Upper lobe of left lung (tissue), 4 donors: ENCODE results near the gene BEGAIN.

Source experiments
- CTCF ChIP-seq, 6 experiments: fragments of 450-650 bp in 4 of 6; fragments of 200-600 bp in 2 of 6; sonication (generic) in 2 of 6; IDR thresholded peaks; one replicate each; pipeline ENCODE4 v1.5.1; 2016 to 2019; ENCODE audit warnings: antibody characterized with exemption in 6 of 6
- POLR2A ChIP-seq, 4 donors: fragments of 450-650 bp; IDR thresholded peaks; one replicate each; pipeline ENCODE4 v1.5.1; 2016 to 2017; ENCODE audit warnings: antibody characterized with exemption in 4 of 4, mild to moderate bottlenecking in 2 of 4
- POLR2AphosphoS5 ChIP-seq, 2 donors: sonication (generic); formaldehyde crosslinking; IDR thresholded peaks; one replicate each; pipeline ENCODE4 v1.5.1; 2017; ENCODE audit warnings: antibody characterized with exemption in 2 of 2

DNA sequence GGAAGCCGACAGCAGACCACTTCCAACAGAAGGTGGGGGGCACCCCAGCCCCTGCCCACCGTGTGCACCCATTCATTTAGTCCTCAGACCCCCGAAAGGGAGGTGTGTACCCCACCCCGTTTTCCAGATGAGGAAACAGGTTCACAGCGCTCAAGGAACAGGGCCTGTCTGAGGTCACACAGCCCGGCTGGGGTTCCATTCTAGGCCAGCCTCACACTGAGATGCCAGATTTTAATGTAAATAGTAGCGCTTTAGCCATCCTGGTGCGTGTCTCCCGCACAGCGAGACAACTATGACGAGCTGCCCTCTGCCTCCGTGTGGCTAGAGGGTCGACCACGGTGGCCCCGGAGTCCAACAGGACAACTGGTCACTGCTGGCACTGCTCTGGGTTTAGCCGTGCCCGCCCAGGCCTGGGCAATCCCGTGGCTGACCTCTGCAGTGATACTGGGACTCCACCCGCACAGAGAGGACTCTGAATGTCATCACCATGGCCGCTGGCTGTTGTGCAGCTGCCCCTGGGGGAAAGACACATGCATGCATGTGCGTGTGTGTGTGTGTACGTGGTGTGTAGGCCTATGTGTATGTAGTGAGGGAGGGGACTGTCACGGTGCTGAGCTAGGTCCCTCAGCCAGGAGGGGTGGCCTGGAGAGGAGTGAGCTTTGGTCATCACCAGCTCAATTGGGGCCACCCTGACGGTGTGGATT is 31.6 kb downstream of the BEGAIN start:
- no peak for TF ChIP-seq CTCF (IDR thresholded peaks at IDR 0.05)
- TF ChIP-seq POLR2AphosphoS5 (IDR thresholded peaks at IDR 0.05), result no peak
- TF ChIP-seq POLR2A (IDR thresholded peaks at IDR 0.05), result no peak
